Fibroblast of lung (primary cell): ENCODE data around the gene NOSIP.

Experiments used
- CTCF ChIP-seq, 2 donors: IDR thresholded peaks in 1 of 2; conservative IDR thresholded peaks in 1 of 2; 1 replicate in 1 of 2; 2 replicates in 1 of 2; pipeline ENCODE4 v1.5.1; 2011 to 2012; ENCODE audit warnings: low read length in 2 of 2, control low read depth in 1 of 2, inconsistent platforms in 1 of 2, low read depth in 1 of 2, mild to moderate bottlenecking in 1 of 2
- EZH2 ChIP-seq: IDR thresholded peaks from 2 replicates; pipeline ENCODE4 v1.5.1; 2012; ENCODE audit warnings: low read length, control low read depth, mild to moderate bottlenecking; ENCODE audit errors: missing control alignments

GRCh38 chr19:49551531-49551930, 28.8 kb downstream of the NOSIP start:
- TF ChIP-seq CTCF (conservative IDR thresholded peaks at IDR 0.05 in 1 of 2, IDR thresholded peaks at IDR 0.05 in 1 of 2; ENCODE audit: low read depth in 1 of 2, low read length in 2 of 2): no peak
- TF ChIP-seq EZH2: no peak
